Right lobe of liver (tissue), 4 donors: ENCODE data around the gene PGAP3.

ENCODE experiments used
- CTCF ChIP-seq, 4 donors: fragments of 200-600 bp in 3 of 4; fragments of 450-650 bp in 1 of 4; IDR thresholded peaks; one replicate each; pipeline versions ENCODE4 v1.5.1 to v1.8.0; 2016 to 2022; ENCODE audit warnings: antibody characterized with exemption in 4 of 4, mild to moderate bottlenecking in 2 of 4
- POLR2A ChIP-seq: fragments of 450-650 bp; IDR thresholded peaks from one replicate; pipeline ENCODE4 v1.6.1; 2017; ENCODE audit warnings: antibody characterized with exemption, mild to moderate bottlenecking
- donor health status: DM: no; HTN: no; CAD: no.
- donor health status: DM: no; HTN: no; CAD: no.
- donor health status: DM: no; HTN: yes; CAD: no.

- TF ChIP-seq CTCF (IDR thresholded peaks at IDR 0.05) (no peak), POLR2A (no peak)
Observed at GRCh38 chr17:39633570-39634183, 54.2 kb downstream of the PGAP3 start.
